ENCODE data around the gene TUBA4B. TPM values are rescaled to one million over a fixed set of nuclear protein-coding genes. Genes with fewer than 3 reads are reported as not detected.

Gene TUBA4B
- total RNA-seq, 2 experiments from 2014 or later, result not detected

DNA sequence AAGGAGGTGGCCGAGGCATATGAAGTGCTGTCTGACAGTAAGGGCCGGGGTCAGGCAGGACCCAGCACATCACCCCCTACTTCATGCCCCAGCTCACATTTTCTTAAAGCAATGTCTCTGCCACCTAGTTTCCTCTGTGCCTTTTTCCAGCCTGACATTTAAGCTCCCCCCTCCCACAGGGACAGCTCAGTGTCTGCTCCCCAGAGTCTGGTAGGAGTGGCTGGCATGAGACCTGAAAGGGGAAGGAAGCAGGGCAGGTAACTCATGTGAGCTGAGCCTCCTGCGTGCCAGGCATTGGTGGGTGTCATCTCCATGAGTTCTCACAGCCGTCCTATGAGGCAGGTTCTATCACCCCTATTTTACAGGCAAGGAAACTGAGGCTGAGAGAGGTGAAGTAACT is 27.6 kb downstream of the TUBA4B start:
- Histone ChIP-seq H3K9me3 (ENCODE audit: low read length) (no peaks in the 10 kb centered on the region), H3K27ac (ENCODE audit: low read depth, low read length, poor library complexity, severe bottlenecking) (peak overlapping the region; percentile 90), H3K4me2 (ENCODE audit: low read length) (peak overlapping the region; percentile 81), H2AFZ (ENCODE audit: low read length) (no peak overlapping the region), H3K36me3 (ENCODE audit: insufficient read depth, low read length) (peaks cover 52% of the 10 kb centered on the region), H4K20me1 (ENCODE audit: insufficient read depth, low read length) (peaks cover 5% of the 10 kb centered on the region), H3K79me2 (ENCODE audit: insufficient read depth, low read depth, low read length) (peaks cover 19% of the 10 kb centered on the region; the same call in 1 of the 2 replicates), H3K4me1 (ENCODE audit: insufficient read depth, low read length, poor library complexity, severe bottlenecking) (peaks cover 36% of the 10 kb centered on the region), H3K4me3 (ENCODE audit: low read depth, low read length, poor library complexity, severe bottlenecking) (peak overlapping the region; percentile 83), H3K9me2 (ENCODE audit: insufficient read depth, low read length) (no peaks in the 10 kb centered on the region)
- TF ChIP-seq EZH2phosphoT487 (IDR thresholded peaks at IDR 0.05; ENCODE audit: borderline replicate concordance, low read depth, low read length), result no peak
- TF ChIP-seq, protein P1, sequence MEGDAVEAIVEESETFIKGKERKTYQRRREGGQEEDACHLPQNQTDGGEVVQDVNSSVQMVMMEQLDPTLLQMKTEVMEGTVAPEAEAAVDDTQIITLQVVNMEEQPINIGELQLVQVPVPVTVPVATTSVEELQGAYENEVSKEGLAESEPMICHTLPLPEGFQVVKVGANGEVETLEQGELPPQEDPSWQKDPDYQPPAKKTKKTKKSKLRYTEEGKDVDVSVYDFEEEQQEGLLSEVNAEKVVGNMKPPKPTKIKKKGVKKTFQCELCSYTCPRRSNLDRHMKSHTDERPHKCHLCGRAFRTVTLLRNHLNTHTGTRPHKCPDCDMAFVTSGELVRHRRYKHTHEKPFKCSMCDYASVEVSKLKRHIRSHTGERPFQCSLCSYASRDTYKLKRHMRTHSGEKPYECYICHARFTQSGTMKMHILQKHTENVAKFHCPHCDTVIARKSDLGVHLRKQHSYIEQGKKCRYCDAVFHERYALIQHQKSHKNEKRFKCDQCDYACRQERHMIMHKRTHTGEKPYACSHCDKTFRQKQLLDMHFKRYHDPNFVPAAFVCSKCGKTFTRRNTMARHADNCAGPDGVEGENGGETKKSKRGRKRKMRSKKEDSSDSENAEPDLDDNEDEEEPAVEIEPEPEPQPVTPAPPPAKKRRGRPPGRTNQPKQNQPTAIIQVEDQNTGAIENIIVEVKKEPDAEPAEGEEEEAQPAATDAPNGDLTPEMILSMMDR (conservative IDR thresholded peaks at IDR 0.05; ENCODE audit: low read length), result no peak
- intact Hi-C loops (cut with micrococcal nuclease; ENCODE audit: unreplicated experiment), result no loop called here
- POLR2A ChIA-PET, result interaction anchor here (0.5 to 2.4 kb wide), 3 partner anchors 11 to 109 kb away, joined by 3 to 13 read pairs (median 5); no protein-coding TSS in a partner anchor
- BruUV-seq (replicated peaks), result TSS peak; percentile 46
- CTCF ChIA-PET (ENCODE audit: unreplicated experiment), result interaction anchor here (0.5 to 2.1 kb wide), 2 partner anchors 14 to 1877 kb away, joined by 3 to 8 read pairs; no protein-coding TSS in a partner anchor
- DNase-seq (ENCODE audit: low spot score), result no peak

DNA sequence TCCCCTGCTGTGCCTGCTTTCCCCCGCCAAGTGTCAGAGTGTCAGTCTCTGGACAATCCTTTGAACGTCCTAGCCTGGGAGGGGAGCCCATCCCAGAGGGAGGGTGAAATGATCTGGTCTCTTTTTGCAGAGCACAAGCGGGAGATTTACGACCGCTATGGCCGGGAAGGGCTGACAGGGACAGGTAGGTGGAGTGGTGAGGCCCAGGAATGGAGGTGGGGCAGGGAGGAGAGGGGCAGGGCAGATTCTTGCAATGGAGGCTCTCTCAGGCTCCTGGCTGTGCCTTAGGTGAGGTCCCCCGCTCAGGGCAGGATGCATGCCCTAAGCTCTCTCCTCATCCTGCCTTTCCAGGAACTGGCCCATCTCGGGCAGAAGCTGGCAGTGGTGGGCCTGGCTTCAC is 28.5 kb downstream of the TUBA4B start:
- H3K36me3 ChIP-seq (ENCODE audit: insufficient read depth, low read length), result peaks cover 54% of the 10 kb centered on the region
- no peaks in the 10 kb centered on the region for H3K9me2 ChIP-seq (ENCODE audit: insufficient read depth, low read length)
- peaks cover 5% of the 10 kb centered on the region for H4K20me1 ChIP-seq (ENCODE audit: insufficient read depth, low read length)
- no TSS peak for BruUV-seq (replicated peaks)
- DNase-seq (ENCODE audit: low spot score), result no peak
- H3K27ac ChIP-seq (ENCODE audit: low read depth, low read length, poor library complexity, severe bottlenecking), result no peak overlapping the region
- H3K4me1 ChIP-seq (ENCODE audit: insufficient read depth, low read length, poor library complexity, severe bottlenecking), result peaks cover 36% of the 10 kb centered on the region
- no peak overlapping the region for H2AFZ ChIP-seq (ENCODE audit: low read length)
- TF ChIP-seq EZH2phosphoT487 (IDR thresholded peaks at IDR 0.05; ENCODE audit: borderline replicate concordance, low read depth, low read length), result no peak
- TF ChIP-seq, protein P1 (conservative IDR thresholded peaks at IDR 0.05; ENCODE audit: low read length), result no peak
- H3K79me2 ChIP-seq (ENCODE audit: insufficient read depth, low read depth, low read length), result peaks cover 19% of the 10 kb centered on the region; the same call in 1 of the 2 replicates
- ChIA-PET CTCF (ENCODE audit: unreplicated experiment) (interaction anchor here (2.1 kb wide), 1 partner anchor 14 kb away, joined by 8 read pairs; no protein-coding TSS in a partner anchor), POLR2A (interaction anchor here (0.6 to 2.4 kb wide), 2 partner anchors 13 to 623 kb away, joined by 3 to 13 read pairs; no protein-coding TSS in a partner anchor)
- intact Hi-C loops (cut with micrococcal nuclease; ENCODE audit: unreplicated experiment), result no loop called here
- H3K4me3 ChIP-seq (ENCODE audit: low read depth, low read length, poor library complexity, severe bottlenecking), result no peak overlapping the region
- no peak overlapping the region for H3K4me2 ChIP-seq (ENCODE audit: low read length)
- no peaks in the 10 kb centered on the region for H3K9me3 ChIP-seq (ENCODE audit: low read length)

DNA sequence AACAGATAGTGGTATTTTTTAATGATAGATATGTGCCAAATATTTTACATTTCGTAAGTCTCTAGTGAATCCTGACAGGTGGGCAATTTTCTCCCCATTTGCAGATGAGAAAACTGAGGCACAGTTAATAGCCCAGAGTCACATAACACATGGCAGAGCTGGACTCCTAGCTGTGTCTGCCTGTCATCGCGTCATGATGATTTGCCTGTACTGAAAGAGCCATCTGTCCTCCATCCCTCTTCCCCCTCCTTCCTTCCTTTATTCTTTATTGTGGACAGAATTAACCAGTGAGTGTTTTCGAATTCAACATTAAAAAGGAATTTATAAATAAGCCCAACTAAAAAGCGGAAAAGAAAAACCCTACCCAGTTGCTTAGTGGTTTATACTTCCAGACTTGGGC is 29.3 kb downstream of the TUBA4B start:
- BruUV-seq (replicated peaks), result no TSS peak
- Histone ChIP-seq H2AFZ (ENCODE audit: low read length) (no peak overlapping the region), H3K9me3 (ENCODE audit: low read length) (no peaks in the 10 kb centered on the region), H3K4me2 (ENCODE audit: low read length) (no peak overlapping the region), H4K20me1 (ENCODE audit: insufficient read depth, low read length) (peaks cover 5% of the 10 kb centered on the region), H3K36me3 (ENCODE audit: insufficient read depth, low read length) (peaks cover 54% of the 10 kb centered on the region), H3K79me2 (ENCODE audit: insufficient read depth, low read depth, low read length) (peaks cover 13% of the 10 kb centered on the region; the same call in 1 of the 2 replicates), H3K4me3 (ENCODE audit: low read depth, low read length, poor library complexity, severe bottlenecking) (no peak overlapping the region), H3K27ac (ENCODE audit: low read depth, low read length, poor library complexity, severe bottlenecking) (no peak overlapping the region), H3K9me2 (ENCODE audit: insufficient read depth, low read length) (no peaks in the 10 kb centered on the region), H3K4me1 (ENCODE audit: insufficient read depth, low read length, poor library complexity, severe bottlenecking) (peaks cover 29% of the 10 kb centered on the region)
- no peak for DNase-seq (ENCODE audit: low spot score)
- POLR2A ChIA-PET, result interaction anchor here (2.4 kb wide), 1 partner anchor 12 kb away, joined by 13 read pairs; no protein-coding TSS in a partner anchor
- intact Hi-C loops (cut with micrococcal nuclease; ENCODE audit: unreplicated experiment), result no loop called here
- no peak for TF ChIP-seq EZH2phosphoT487 (IDR thresholded peaks at IDR 0.05; ENCODE audit: borderline replicate concordance, low read depth, low read length)
- TF ChIP-seq, protein P1 (conservative IDR thresholded peaks at IDR 0.05; ENCODE audit: low read length), result no peak
- CTCF ChIA-PET (ENCODE audit: unreplicated experiment), result no interaction called here
